Adrenal gland (tissue), 5 donors: ENCODE measurements around the gene LRRN1.

Source experiments
- CTCF ChIP-seq, 6 experiments: fragments of 450-650 bp in 4 of 6; fragments of 200-600 bp in 2 of 6; sonication (generic) in 1 of 6; IDR thresholded peaks; 1 replicate in 5 of 6; 2 replicates in 1 of 6; pipeline versions ENCODE4 v1.5.1 to v1.8.0; 2016 to 2021; ENCODE audit warnings: antibody characterized with exemption in 6 of 6, mild to moderate bottlenecking in 2 of 6, moderate library complexity in 1 of 6
- POLR2A ChIP-seq, 2 donors: fragments of 450-650 bp; IDR thresholded peaks; one replicate each; pipeline ENCODE4 v1.6.1; 2017; ENCODE audit warnings: antibody characterized with exemption in 2 of 2, mild to moderate bottlenecking in 2 of 2, moderate library complexity in 1 of 2
- donor health status: DM: no; HTN: no; CAD: no.

GRCh38 chr3:3851621-3852323 is 52.5 kb downstream of the LRRN1 start:
- TF ChIP-seq CTCF (IDR thresholded peaks at IDR 0.05) (no peak), POLR2A (IDR thresholded peaks at IDR 0.05) (no peak)
